GM12891 (cell line): ENCODE results near the gene ZKSCAN4.

Source experiments
- PAX5 ChIP-seq: IDR thresholded peaks from 2 replicates; pipeline ENCODE4 v1.6.1; 2011; ENCODE audit warnings: low read length, moderate library complexity, mild to moderate bottlenecking; ENCODE audit not compliant: insufficient read depth, severe bottlenecking
- POLR2A ChIP-seq: IDR thresholded peaks from 2 replicates; pipeline ENCODE4 v1.6.1; 2011; ENCODE audit warnings: low read depth, low read length, control low read depth
- POLR2AphosphoS5 ChIP-seq: IDR thresholded peaks from 2 replicates; pipeline ENCODE4 v1.6.1; 2011; ENCODE audit warnings: low read depth, low read length, control low read depth
- TAF1 ChIP-seq: IDR thresholded peaks from 2 replicates; pipeline ENCODE4 v1.6.1; 2011; ENCODE audit warnings: low read depth, low read length, control low read depth

- no peak for TF ChIP-seq POLR2A
- no peak for TF ChIP-seq POLR2AphosphoS5
- TF ChIP-seq TAF1: no peak
- TF ChIP-seq PAX5: no peak
These were observed 25.6 kb downstream of the ZKSCAN4 start for GRCh38 chr6:28226460-28226859.
